Measurements from ENCODE around the gene SFI1.

SFI1 gene

GRCh38 chr22:31496007-31496734 is at the start of gene SFI1 (continued):
- TF ChIP-seq ZNF654 (tag by site-specific recombination; IDR thresholded peaks at IDR 0.05; ENCODE audit: low read depth): no peak
- peak; percentile 82 for TF ChIP-seq ZFHX2 (tag by site-specific recombination; conservative IDR thresholded peaks at IDR 0.05)
- TF ChIP-seq ZNF221 (tag by site-specific recombination; IDR thresholded peaks at IDR 0.05; ENCODE audit: borderline replicate concordance): no peak
- no peak for TF ChIP-seq ZNF704 (tag by site-specific recombination; IDR thresholded peaks at IDR 0.05)
- TF ChIP-seq ZBTB21 (tag by site-specific recombination; IDR thresholded peaks at IDR 0.05): no peak
- TF ChIP-seq ZNF692 (tag by site-specific recombination; IDR thresholded peaks at IDR 0.05): no peak
- TF ChIP-seq ZNF248 (tag by site-specific recombination; IDR thresholded peaks at IDR 0.05): no peak
- TF ChIP-seq ZNF580 (tag by site-specific recombination; IDR thresholded peaks at IDR 0.05): peak; percentile 60; the same call in 1 of the 2 replicates
- TF ChIP-seq ZNF202 (tag by site-specific recombination; IDR thresholded peaks at IDR 0.05; ENCODE audit: borderline replicate concordance): no peak
- peak; percentile 21; the same call in 1 of the 2 replicates for TF ChIP-seq ZNF596 (tag by site-specific recombination; IDR thresholded peaks at IDR 0.05)
- no peak for TF ChIP-seq ZNF423 (tag by site-specific recombination; IDR thresholded peaks at IDR 0.05)
- TF ChIP-seq REPIN1 (tag by site-specific recombination; IDR thresholded peaks at IDR 0.05; ENCODE audit: low read depth): no peak
- no peak for TF ChIP-seq ZNF768 (tag by site-specific recombination; IDR thresholded peaks at IDR 0.05)
- no peak for TF ChIP-seq ATF2 (tag by site-specific recombination; IDR thresholded peaks at IDR 0.05; ENCODE audit: low read depth)
- TF ChIP-seq ZNF146 (tag by site-specific recombination; IDR thresholded peaks at IDR 0.05): no peak
- peak; percentile 81 for TF ChIP-seq SP2 (tag by site-specific recombination; IDR thresholded peaks at IDR 0.05)
- no peak for TF ChIP-seq ZNF791 (tag by site-specific recombination; IDR thresholded peaks at IDR 0.05)
- peak; percentile 64; the same call in 1 of the 2 replicates for TF ChIP-seq PRDM4 (tag by site-specific recombination; IDR thresholded peaks at IDR 0.05)
- TF ChIP-seq ZNF707 (tag by site-specific recombination; IDR thresholded peaks at IDR 0.05): no peak
- 0 out of 2 replicates have a peak, but pooled peaks have one; percentile 17 for TF ChIP-seq ZNF2 (tag by site-specific recombination; IDR thresholded peaks at IDR 0.05)
- TF ChIP-seq ZNF488 (tag by site-specific recombination; IDR thresholded peaks at IDR 0.05): no peak
- no peak for TF ChIP-seq ZNF510 (tag by site-specific recombination; IDR thresholded peaks at IDR 0.05; ENCODE audit: insufficient replicate concordance)
- no peak for TF ChIP-seq ZNF324 (tag by site-specific recombination; IDR thresholded peaks at IDR 0.05)
- TF ChIP-seq ZNF660 (tag by site-specific recombination; IDR thresholded peaks at IDR 0.05): no peak
- no peak for TF ChIP-seq ZNF544 (tag by site-specific recombination; IDR thresholded peaks at IDR 0.05)
- TF ChIP-seq ZNF433 (tag by site-specific recombination; IDR thresholded peaks at IDR 0.05; ENCODE audit: low read depth): no peak
- 0 out of 2 replicates have a peak, but pooled peaks have one; percentile 14 for TF ChIP-seq ZNF76 (tag by site-specific recombination; IDR thresholded peaks at IDR 0.05; ENCODE audit: borderline replicate concordance, low read depth)
- no peak for TF ChIP-seq ZNF623 (tag by site-specific recombination; IDR thresholded peaks at IDR 0.05)
- no peak for TF ChIP-seq ZNF521 (tag by site-specific recombination; IDR thresholded peaks at IDR 0.05)
- no peak for TF ChIP-seq ZNF280D (tag by site-specific recombination; IDR thresholded peaks at IDR 0.05)
